Activated naive CD8-positive, alpha-beta T cell treated with anti-CD3 and anti-CD28 coated beads, Interleukin-2, amount 50 U/mL, for 24 hours (primary cell): ENCODE measurements around the gene MEGF11.

Source experiments
- ATAC-seq: fragments of 150-1000 bp; cut with Tn5 transposase; one replicate; pipeline ENCODE4 v1.10.0; 2021
- DNase-seq: peaks from one replicate; pipeline ENCODE4 v3.0.0; 2021
- H3K27ac Mint-ChIP-seq: one replicate; pipeline ENCODE4 v1.8.0; 2021; ENCODE audit warnings: mild to moderate bottlenecking, mixed read lengths
- H3K27me3 Mint-ChIP-seq: one replicate; pipeline ENCODE4 v1.8.0; 2021; ENCODE audit warnings: mixed read lengths
- H3K36me3 Mint-ChIP-seq: one replicate; pipeline ENCODE4 v1.8.0; 2021; ENCODE audit warnings: low read depth, mixed read lengths
- H3K4me1 Mint-ChIP-seq: one replicate; pipeline ENCODE4 v1.8.0; 2021; ENCODE audit warnings: mixed read lengths
- H3K4me3 Mint-ChIP-seq: one replicate; pipeline ENCODE4 v1.8.0; 2021; ENCODE audit warnings: mild to moderate bottlenecking, moderate library complexity, mixed read lengths
- H3K9me3 Mint-ChIP-seq: one replicate; pipeline ENCODE4 v1.8.0; 2021; ENCODE audit warnings: mixed read lengths

The MEGF11 gene

GRCh38 chr15:66222273-66223198, 31.0 kb downstream of the MEGF11 start:
- DNase-seq (no peak), ATAC-seq (no peak)
- H3K27ac Mint-ChIP-seq, result no peak overlapping the region
- H3K36me3 Mint-ChIP-seq, result no peaks in the 10 kb centered on the region
- H3K9me3 Mint-ChIP-seq, result no peaks in the 10 kb centered on the region
- no peak overlapping the region for H3K4me3 Mint-ChIP-seq
- peaks cover 3% of the 10 kb centered on the region for H3K27me3 Mint-ChIP-seq
- H3K4me1 Mint-ChIP-seq, result no peaks in the 10 kb centered on the region

- Mint-ChIP-seq H3K4me1 (no peaks in the 10 kb centered on the region), H3K9me3 (no peaks in the 10 kb centered on the region), H3K27ac (no peak overlapping the region)
Observed at GRCh38 chr15:66221126-66221525, 32.4 kb downstream of the MEGF11 start.

GRCh38 chr15:66220601-66221000, 32.9 kb downstream of the MEGF11 start:
- DNase-seq (no peak), ATAC-seq (no peak)
- no peak overlapping the region for H3K27ac Mint-ChIP-seq
- H3K4me1 Mint-ChIP-seq, result no peaks in the 10 kb centered on the region
- no peak overlapping the region for H3K4me3 Mint-ChIP-seq
- no peaks in the 10 kb centered on the region for H3K36me3 Mint-ChIP-seq
- H3K27me3 Mint-ChIP-seq, result peaks cover 3% of the 10 kb centered on the region
- no peaks in the 10 kb centered on the region for H3K9me3 Mint-ChIP-seq

More at GRCh38 chr15:66221126-66221525, 32.4 kb downstream of the MEGF11 start:
- ATAC-seq (no peak), DNase-seq (no peak)
- Mint-ChIP-seq H3K36me3 (no peaks in the 10 kb centered on the region), H3K4me3 (no peak overlapping the region), H3K27me3 (peaks cover 3% of the 10 kb centered on the region)

- Mint-ChIP-seq H3K9me3 (no peaks in the 10 kb centered on the region), H3K27me3 (peaks cover 3% of the 10 kb centered on the region), H3K4me1 (no peaks in the 10 kb centered on the region), H3K27ac (no peak overlapping the region), H3K4me3 (no peak overlapping the region), H3K36me3 (no peaks in the 10 kb centered on the region)
- DNase-seq, result no peak
- no peak for ATAC-seq
Observed at GRCh38 chr15:66219339-66219738, 34.2 kb downstream of the MEGF11 start.

GRCh38 chr15:66216806-66217205, 36.7 kb downstream of the MEGF11 start:
- Mint-ChIP-seq H3K4me1 (no peaks in the 10 kb centered on the region), H3K9me3 (no peaks in the 10 kb centered on the region), H3K36me3 (no peaks in the 10 kb centered on the region), H3K4me3 (no peak overlapping the region), H3K27me3 (peaks cover 3% of the 10 kb centered on the region), H3K27ac (no peak overlapping the region)
- ATAC-seq, result no peak
- DNase-seq, result no peak

- H3K4me1 Mint-ChIP-seq, result no peaks in the 10 kb centered on the region
- no peak overlapping the region for H3K4me3 Mint-ChIP-seq
- H3K27me3 Mint-ChIP-seq, result no peaks in the 10 kb centered on the region
- no peak for DNase-seq
- no peaks in the 10 kb centered on the region for H3K36me3 Mint-ChIP-seq
- no peak for ATAC-seq
- H3K9me3 Mint-ChIP-seq, result no peaks in the 10 kb centered on the region
- H3K27ac Mint-ChIP-seq, result no peak overlapping the region
Observed at GRCh38 chr15:66215811-66216210, 37.7 kb downstream of the MEGF11 start.

- ATAC-seq (no peak), DNase-seq (no peak)
- no peaks in the 10 kb centered on the region for H3K4me1 Mint-ChIP-seq
- H3K27me3 Mint-ChIP-seq, result no peaks in the 10 kb centered on the region
- H3K4me3 Mint-ChIP-seq, result no peak overlapping the region
- no peak overlapping the region for H3K27ac Mint-ChIP-seq
- H3K9me3 Mint-ChIP-seq, result no peaks in the 10 kb centered on the region
- H3K36me3 Mint-ChIP-seq, result no peaks in the 10 kb centered on the region
Observed at GRCh38 chr15:66214246-66214645, 39.3 kb downstream of the MEGF11 start.

GRCh38 chr15:66212563-66212921, 41.0 kb downstream of the MEGF11 start:
- ATAC-seq (no peak), DNase-seq (no peak)
- no peaks in the 10 kb centered on the region for H3K27me3 Mint-ChIP-seq
- no peaks in the 10 kb centered on the region for H3K4me1 Mint-ChIP-seq
- no peaks in the 10 kb centered on the region for H3K9me3 Mint-ChIP-seq
- no peak overlapping the region for H3K4me3 Mint-ChIP-seq
- H3K27ac Mint-ChIP-seq, result no peak overlapping the region
- H3K36me3 Mint-ChIP-seq, result no peaks in the 10 kb centered on the region

- peaks cover 4% of the 10 kb centered on the region for H3K27me3 Mint-ChIP-seq
- H3K27ac Mint-ChIP-seq, result no peak overlapping the region
- DNase-seq (no peak), ATAC-seq (no peak)
- no peaks in the 10 kb centered on the region for H3K36me3 Mint-ChIP-seq
- H3K4me3 Mint-ChIP-seq, result no peak overlapping the region
- H3K9me3 Mint-ChIP-seq, result no peaks in the 10 kb centered on the region
- H3K4me1 Mint-ChIP-seq, result no peaks in the 10 kb centered on the region
Observed at GRCh38 chr15:66211670-66212562, 41.6 kb downstream of the MEGF11 start.

GRCh38 chr15:66210684-66211083, 42.9 kb downstream of the MEGF11 start:
- no peak overlapping the region for H3K27ac Mint-ChIP-seq
- H3K9me3 Mint-ChIP-seq, result no peaks in the 10 kb centered on the region
- no peak for ATAC-seq
- peaks cover 4% of the 10 kb centered on the region for H3K27me3 Mint-ChIP-seq
- H3K4me1 Mint-ChIP-seq, result no peaks in the 10 kb centered on the region
- no peak overlapping the region for H3K4me3 Mint-ChIP-seq
- H3K36me3 Mint-ChIP-seq, result no peaks in the 10 kb centered on the region
- no peak for DNase-seq

GRCh38 chr15:66198757-66199156, 54.8 kb downstream of the MEGF11 start:
- DNase-seq (no peak), ATAC-seq (no peak)
- Mint-ChIP-seq H3K4me1 (no peaks in the 10 kb centered on the region), H3K36me3 (no peaks in the 10 kb centered on the region), H3K4me3 (no peak overlapping the region), H3K27ac (no peak overlapping the region), H3K9me3 (no peaks in the 10 kb centered on the region), H3K27me3 (no peaks in the 10 kb centered on the region)

- no peak for ATAC-seq
- Mint-ChIP-seq H3K9me3 (no peaks in the 10 kb centered on the region), H3K27ac (no peak overlapping the region)
Observed at GRCh38 chr15:66196602-66197001, 56.9 kb downstream of the MEGF11 start.

GRCh38 chr15:66195621-66196230, 57.8 kb downstream of the MEGF11 start:
- no peak overlapping the region for H3K4me3 Mint-ChIP-seq
- no peak for DNase-seq

More at GRCh38 chr15:66196602-66197001, 56.9 kb downstream of the MEGF11 start:
- Mint-ChIP-seq H3K27me3 (peaks cover 2% of the 10 kb centered on the region), H3K36me3 (no peaks in the 10 kb centered on the region), H3K4me3 (no peak overlapping the region), H3K4me1 (no peaks in the 10 kb centered on the region)
- DNase-seq, result no peak

GRCh38 chr15:66193066-66193465, 60.5 kb downstream of the MEGF11 start:
- no peaks in the 10 kb centered on the region for H3K4me1 Mint-ChIP-seq
- H3K4me3 Mint-ChIP-seq, result no peak overlapping the region
- peaks cover 2% of the 10 kb centered on the region for H3K27me3 Mint-ChIP-seq
- H3K9me3 Mint-ChIP-seq, result no peaks in the 10 kb centered on the region
- H3K36me3 Mint-ChIP-seq, result no peaks in the 10 kb centered on the region
- ATAC-seq (no peak), DNase-seq (no peak)
- no peak overlapping the region for H3K27ac Mint-ChIP-seq

More at GRCh38 chr15:66195621-66196230, 57.8 kb downstream of the MEGF11 start:
- no peaks in the 10 kb centered on the region for H3K4me1 Mint-ChIP-seq
- H3K27ac Mint-ChIP-seq, result no peak overlapping the region
- no peak for ATAC-seq
- no peaks in the 10 kb centered on the region for H3K9me3 Mint-ChIP-seq
- peaks cover 2% of the 10 kb centered on the region for H3K27me3 Mint-ChIP-seq
- H3K36me3 Mint-ChIP-seq, result no peaks in the 10 kb centered on the region
